Measurements from ENCODE around the gene ZBTB17.
A peak's percentile ranks its signal among the peaks of the same experiment; 100 is the strongest.
"Not testable (repeated sequence)": the region's sequence is repeated elsewhere in the genome, so short reads cannot be mapped to it uniquely, and the experiment has no call there.

Gene ZBTB17

DNA sequence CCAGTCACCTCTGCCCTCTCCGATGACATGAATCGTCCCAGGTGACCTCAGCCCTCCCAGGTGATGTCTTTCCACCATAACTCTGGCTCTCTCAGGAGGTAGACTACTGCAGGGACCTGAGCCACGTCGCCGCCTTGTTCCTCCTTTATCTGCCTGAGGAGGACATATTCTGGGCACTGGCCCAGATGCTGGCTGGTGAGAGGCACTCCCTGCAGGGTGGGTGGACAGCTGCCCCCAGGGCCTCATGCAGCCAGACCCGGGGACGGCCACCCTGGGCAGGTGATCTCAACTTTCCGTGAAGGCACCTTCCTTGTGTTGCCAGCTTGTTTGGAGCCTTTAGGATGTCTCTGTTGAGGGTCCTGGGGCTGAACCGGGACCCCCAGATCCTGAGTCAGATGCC, 13.9 kb upstream of the ZBTB17 start:
- in situ Hi-C loops (cut with HindIII; ENCODE audit: low sequenced_read_pairs): no loop called here
- TF ChIP-seq, protein P1, sequence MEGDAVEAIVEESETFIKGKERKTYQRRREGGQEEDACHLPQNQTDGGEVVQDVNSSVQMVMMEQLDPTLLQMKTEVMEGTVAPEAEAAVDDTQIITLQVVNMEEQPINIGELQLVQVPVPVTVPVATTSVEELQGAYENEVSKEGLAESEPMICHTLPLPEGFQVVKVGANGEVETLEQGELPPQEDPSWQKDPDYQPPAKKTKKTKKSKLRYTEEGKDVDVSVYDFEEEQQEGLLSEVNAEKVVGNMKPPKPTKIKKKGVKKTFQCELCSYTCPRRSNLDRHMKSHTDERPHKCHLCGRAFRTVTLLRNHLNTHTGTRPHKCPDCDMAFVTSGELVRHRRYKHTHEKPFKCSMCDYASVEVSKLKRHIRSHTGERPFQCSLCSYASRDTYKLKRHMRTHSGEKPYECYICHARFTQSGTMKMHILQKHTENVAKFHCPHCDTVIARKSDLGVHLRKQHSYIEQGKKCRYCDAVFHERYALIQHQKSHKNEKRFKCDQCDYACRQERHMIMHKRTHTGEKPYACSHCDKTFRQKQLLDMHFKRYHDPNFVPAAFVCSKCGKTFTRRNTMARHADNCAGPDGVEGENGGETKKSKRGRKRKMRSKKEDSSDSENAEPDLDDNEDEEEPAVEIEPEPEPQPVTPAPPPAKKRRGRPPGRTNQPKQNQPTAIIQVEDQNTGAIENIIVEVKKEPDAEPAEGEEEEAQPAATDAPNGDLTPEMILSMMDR (IDR thresholded peaks at IDR 0.05; ENCODE audit: low read depth, low read length, missing control alignments): no peak
- H3K4me3 ChIP-seq (ENCODE audit: low read depth, low read length): no peak overlapping the region
- no peak for DNase-seq (ENCODE audit: low read depth)

DNA sequence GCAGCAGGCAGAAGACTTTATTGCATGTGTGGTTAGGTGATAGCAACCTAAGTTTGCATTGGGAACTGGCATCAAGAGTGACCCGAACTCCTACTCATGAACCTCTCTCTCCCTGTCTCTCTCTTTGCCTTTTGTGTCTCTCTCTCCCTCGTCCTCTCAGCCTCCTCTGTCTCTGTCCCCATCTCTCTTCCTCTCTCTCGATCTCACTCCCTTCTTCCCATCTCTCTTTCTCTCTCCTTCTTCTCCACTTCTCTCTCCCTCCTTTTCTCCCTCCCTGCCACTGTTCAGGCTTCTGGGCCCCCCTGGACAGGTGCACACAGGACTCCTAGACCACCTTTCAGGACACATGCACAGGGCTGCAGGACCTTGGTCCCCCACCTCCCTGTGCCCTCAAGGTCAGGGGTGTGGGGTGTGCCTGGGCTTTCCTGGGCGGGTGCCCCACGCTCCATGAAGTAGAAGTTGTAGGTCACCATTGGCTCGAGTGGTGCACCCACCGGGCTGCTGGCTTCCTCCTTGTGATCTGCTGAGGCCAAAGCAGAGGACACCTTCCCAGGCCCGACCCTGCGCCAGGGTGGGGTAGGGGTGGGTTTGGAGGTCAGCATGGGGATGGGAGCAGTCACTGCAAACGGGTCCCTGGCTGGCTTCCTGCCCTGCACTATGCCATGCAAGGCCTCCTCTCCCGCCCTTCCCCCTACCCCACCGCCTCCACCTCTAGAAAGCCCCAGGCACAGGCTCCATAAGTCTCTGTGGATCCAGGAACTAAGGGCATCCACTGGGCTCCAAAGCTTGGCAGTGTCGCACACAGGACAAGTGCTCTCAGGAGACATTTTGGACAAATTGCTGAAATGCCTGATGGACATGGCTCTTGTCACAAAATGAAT, 13.2 kb upstream of the ZBTB17 start:
- H3K4me3 ChIP-seq (ENCODE audit: low read depth, low read length): no peak overlapping the region
- DNase-seq (ENCODE audit: low read depth): no peak
- in situ Hi-C loops (cut with HindIII; ENCODE audit: low sequenced_read_pairs): no loop called here
- TF ChIP-seq, protein P1 (IDR thresholded peaks at IDR 0.05; ENCODE audit: low read depth, low read length, missing control alignments): no peak

DNA sequence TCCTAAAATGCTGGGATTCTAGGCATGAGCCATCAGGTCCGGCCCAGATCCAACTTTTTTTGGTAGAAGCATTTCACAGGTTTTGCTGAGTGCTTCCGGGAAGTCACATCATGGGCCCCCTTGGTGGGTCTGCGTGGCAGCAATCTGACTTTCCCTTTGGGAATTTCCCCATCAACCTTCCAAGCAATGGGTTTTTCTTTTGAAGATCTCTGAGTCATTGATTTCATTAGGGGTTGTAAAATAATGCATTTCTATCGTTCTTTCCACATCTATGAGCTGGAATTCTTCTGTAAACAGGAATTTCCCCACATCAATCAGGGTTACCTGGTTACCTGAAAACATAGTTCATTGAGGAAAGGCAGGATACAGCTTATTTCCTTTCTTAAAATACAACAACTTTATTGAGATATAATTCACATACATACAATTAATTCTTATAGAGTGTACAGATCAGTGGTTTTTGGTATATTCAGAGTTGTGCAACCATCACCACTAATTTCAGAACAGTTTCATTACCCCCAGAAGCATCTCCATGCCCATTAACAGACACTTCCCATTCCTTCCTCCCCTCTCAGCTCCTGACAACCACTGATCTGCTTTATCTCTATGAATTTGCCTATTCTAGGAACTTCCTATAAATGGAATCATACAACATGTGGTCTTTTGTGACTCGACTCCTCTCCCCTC, 9.9 kb upstream of the ZBTB17 start:
- no peak overlapping the region for H3K4me3 ChIP-seq (ENCODE audit: low read depth, low read length)
- in situ Hi-C loops (cut with HindIII; ENCODE audit: low sequenced_read_pairs): no loop called here
- TF ChIP-seq, protein P1 (IDR thresholded peaks at IDR 0.05; ENCODE audit: low read depth, low read length, missing control alignments): no peak
- DNase-seq (ENCODE audit: low read depth): no peak

DNA sequence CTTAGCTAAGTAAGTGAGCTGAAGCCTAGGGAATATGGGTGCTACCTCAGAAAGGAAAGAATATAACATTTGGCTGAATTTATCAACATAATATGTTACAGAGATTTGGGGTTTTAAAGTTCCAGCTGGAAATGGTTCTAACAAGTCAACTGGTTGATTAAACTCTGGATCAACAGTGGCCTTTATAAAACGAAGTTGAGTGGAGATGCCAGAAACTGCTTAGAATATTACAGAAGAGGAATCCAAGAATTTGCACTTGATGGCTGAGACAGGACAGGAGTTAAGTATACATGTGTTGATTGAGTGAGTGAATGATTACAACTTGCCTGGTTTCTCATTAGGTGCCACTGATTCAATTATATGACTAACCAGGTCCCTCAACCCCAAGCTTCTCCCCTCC, 7.4 kb upstream of the ZBTB17 start:
- no peak overlapping the region for H3K4me3 ChIP-seq (ENCODE audit: low read depth, low read length)
- in situ Hi-C loops (cut with HindIII; ENCODE audit: low sequenced_read_pairs): no loop called here
- no peak for DNase-seq (ENCODE audit: low read depth)
- TF ChIP-seq, protein P1 (IDR thresholded peaks at IDR 0.05; ENCODE audit: low read depth, low read length, missing control alignments): no peak

DNA sequence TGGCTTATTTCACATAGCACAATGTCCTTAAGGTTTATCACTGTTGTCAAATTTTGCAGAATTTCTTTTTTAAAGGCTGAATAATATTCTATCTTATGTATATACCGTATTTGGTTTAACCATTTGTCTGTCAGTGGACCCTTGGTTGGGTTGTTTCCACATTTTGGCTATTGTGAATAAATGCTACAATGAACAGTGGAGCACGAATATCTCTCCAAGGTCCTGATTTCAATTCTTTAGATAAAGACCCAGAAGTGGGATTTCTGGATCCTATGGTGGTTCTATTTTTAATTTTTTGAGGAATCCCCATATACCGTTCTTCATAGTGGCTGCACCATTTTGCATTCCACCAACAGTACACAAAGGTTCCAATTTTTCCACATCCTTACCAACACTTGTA, 5.8 kb upstream of the ZBTB17 start:
- no peak for DNase-seq (ENCODE audit: low read depth)
- H3K4me3 ChIP-seq (ENCODE audit: low read depth, low read length): no peak overlapping the region
- TF ChIP-seq, protein P1 (IDR thresholded peaks at IDR 0.05; ENCODE audit: low read depth, low read length, missing control alignments): no peak
- in situ Hi-C loops (cut with HindIII; ENCODE audit: low sequenced_read_pairs): no loop called here

DNA sequence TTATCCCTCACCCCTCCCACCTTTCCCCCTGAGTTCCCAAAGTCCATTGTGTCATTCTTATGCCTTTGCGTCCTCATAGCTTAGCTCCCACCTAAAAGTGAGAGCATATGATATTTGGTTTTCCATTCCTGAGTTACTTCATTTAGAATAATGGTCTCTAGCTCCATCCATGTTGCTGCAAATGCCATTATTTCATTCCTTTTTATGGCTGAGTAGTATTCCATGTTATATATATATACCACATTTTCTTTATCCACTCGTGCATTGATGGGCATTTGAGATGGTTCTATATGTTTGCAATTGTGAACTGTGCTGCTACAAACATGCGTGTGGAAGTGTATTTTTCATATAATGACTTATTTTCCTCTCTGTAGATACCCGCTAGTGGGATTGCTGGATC, 2.0 kb upstream of the ZBTB17 start:
- DNase-seq (ENCODE audit: low read depth); in situ Hi-C loops (cut with HindIII; ENCODE audit: low sequenced_read_pairs); H3K4me3 ChIP-seq (ENCODE audit: low read depth, low read length): not testable (repeated sequence)

DNA sequence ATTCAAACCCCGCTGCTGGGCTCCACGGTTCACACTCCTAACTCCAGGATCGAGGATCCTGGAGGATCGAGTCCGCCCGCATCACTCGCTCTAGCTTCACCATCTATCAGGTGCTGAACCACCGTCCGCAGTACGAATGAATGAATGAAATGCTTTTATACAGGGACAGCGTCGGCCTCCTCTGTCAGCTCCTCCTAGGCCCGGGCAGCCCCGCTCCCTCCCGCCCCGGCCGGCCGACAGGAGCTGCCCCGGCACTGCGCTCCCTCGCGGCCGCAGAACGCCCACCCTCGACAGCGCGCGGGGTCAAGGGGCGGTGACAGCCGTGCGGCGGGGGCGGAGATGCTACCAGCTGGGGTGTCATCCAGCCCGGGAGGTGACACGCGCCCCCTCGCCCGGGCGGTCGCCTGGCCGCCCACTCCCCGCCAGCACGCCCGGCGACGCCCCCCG, 520 bp downstream of the ZBTB17 start:
- in situ Hi-C loops (cut with HindIII; ENCODE audit: low sequenced_read_pairs): no loop called here
- TF ChIP-seq, protein P1 (IDR thresholded peaks at IDR 0.05; ENCODE audit: low read depth, low read length, missing control alignments): no peak
- DNase-seq (ENCODE audit: low read depth): no peak
- H3K4me3 ChIP-seq (ENCODE audit: low read depth, low read length): peak overlapping the region; percentile 68

Measured in astrocyte of the cerebellum (primary cell).